Cardiac muscle cell (in vitro differentiated cells and primary cell): ENCODE data around the gene LELP1. TPM values are rescaled to one million over a fixed set of nuclear protein-coding genes. Genes with fewer than 3 reads are reported as not detected.

Experiments
- DNase-seq, 2 donors: peaks; one replicate each; pipeline versions ENCODE4 v3.0.0 to v3.0.0-alpha.2; 2010 to 2017; ENCODE audit warnings: low read depth in 1 of 2, low spot score in 1 of 2
- H3K27ac ChIP-seq: fragments of 200-600 bp; sonication (generic); 2 replicates; pipeline ENCODE4 v1.5.1; 2016
- H3K27me3 ChIP-seq: fragments of 200-600 bp; sonication (generic); 2 replicates; pipeline ENCODE4 v1.6.0; 2016; ENCODE audit warnings: control low read depth
- H3K36me3 ChIP-seq: fragments of 200-600 bp; sonication (generic); 2 replicates; pipeline ENCODE4 v1.5.1; 2016; ENCODE audit warnings: control low read depth
- H3K4me1 ChIP-seq: fragments of 200-600 bp; sonication (generic); 2 replicates; pipeline ENCODE4 v1.8.1; 2017; ENCODE audit warnings: low read depth, mild to moderate bottlenecking, mixed run types
- H3K4me3 ChIP-seq: fragments of 200-600 bp; sonication (generic); 2 replicates; pipeline ENCODE4 v1.5.1; 2016; ENCODE audit warnings: mild to moderate bottlenecking
- H3K9me3 ChIP-seq: fragments of 200-600 bp; sonication (generic); 2 replicates; pipeline ENCODE4 v1.5.1; 2017; ENCODE audit warnings: low read depth, mild to moderate bottlenecking, control low read depth
- CTCF ChIP-seq: IDR thresholded peaks from 2 replicates; pipeline ENCODE4 v1.5.1; 2012; ENCODE audit warnings: low read depth, mild to moderate bottlenecking, low read length
- polyA plus RNA-seq: library from polyadenylated mRNA; unstranded; fragments of >200 nt; fragmentation: Nextera tagmentation; extraction: Ambion mirVana; gene quantifications from 2 replicates; pipeline ENCODE4 v1.2.1, GENCODE V29; 2016
- total RNA-seq: library from RNA; depleted of rRNA; stranded (reverse); fragments of >200 nt; gene quantifications from 2 replicates; pipeline ENCODE4 v1.2.3, GENCODE V29; 2016

Gene LELP1
- total and polyA plus RNA-seq, 2 experiments from 2014 or later, result not detected

GRCh38 chr1:153190373-153190772 is 12.9 kb upstream of the LELP1 start:
- DNase-seq, result peak in 1 of 2 donors; percentile 1
- no peak overlapping the region for H3K27ac ChIP-seq
- TF ChIP-seq CTCF, result no peak
- H3K4me3 ChIP-seq, result no peak overlapping the region
- H3K4me1 ChIP-seq, result no peaks in the 10 kb centered on the region
- no peaks in the 10 kb centered on the region for H3K36me3 ChIP-seq
- no peaks in the 10 kb centered on the region for H3K27me3 ChIP-seq
- no peaks in the 10 kb centered on the region for H3K9me3 ChIP-seq

DNA sequence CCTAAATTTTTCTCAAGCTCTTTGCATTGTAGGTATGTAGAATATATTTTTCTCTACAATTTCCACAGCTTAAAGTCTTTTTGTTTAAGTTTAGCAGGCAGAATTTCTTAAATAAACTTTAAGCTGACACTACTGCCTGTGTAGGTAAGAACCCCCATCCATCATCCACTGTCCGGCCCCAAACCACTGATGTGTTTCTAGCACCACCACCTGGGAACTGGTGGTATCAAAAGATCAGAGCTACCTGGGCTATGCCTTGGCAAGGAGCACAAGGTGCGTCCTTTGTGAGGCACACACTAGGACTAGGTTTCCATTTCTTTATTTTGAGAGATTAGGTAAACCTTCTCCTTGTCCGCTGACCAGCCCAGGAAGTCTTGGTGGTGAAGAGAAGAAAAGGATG is 10.5 kb upstream of the LELP1 start:
- Histone ChIP-seq H3K27me3 (no peaks in the 10 kb centered on the region), H3K4me1 (no peaks in the 10 kb centered on the region), H3K9me3 (no peaks in the 10 kb centered on the region), H3K27ac (no peak overlapping the region), H3K36me3 (no peaks in the 10 kb centered on the region), H3K4me3 (no peak overlapping the region)
- DNase-seq, result peak in 1 of 2 donors; percentile 52
- TF ChIP-seq CTCF, result no peak

DNA sequence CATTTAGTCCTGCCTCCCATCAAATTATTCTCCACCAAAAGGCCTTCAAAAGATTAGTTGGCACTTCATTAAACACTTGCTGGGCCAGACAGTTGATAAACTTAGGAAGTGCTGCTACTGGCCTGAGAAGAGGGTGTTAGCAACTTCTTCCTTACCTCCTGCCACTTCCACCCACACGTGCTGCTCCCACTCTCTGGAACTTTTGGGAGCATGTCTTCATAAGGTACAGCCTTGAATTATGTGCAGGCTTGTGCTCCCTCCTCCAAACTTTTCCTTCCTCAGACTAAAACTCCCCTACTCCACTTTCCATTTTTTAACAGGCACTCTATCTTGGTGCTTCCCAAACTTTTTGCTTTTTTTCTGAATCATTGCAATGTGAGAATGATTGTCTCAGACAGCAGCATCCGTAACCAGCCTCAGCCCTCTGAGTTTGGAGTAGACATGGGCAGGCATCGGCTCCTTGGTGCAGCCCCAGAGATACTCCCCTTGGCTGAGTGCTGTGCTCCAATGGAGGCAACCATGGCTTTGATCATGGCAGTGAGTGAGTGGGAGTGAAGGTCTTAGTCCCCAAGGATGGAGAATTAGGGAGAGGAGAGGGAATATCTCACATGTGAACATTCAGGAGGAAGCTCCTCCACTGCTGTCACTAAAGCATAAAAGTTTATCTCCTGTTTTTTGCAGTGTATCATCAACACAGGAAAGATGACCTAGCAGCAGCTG is 8.7 kb upstream of the LELP1 start:
- Histone ChIP-seq H3K27me3 (no peaks in the 10 kb centered on the region), H3K9me3 (no peaks in the 10 kb centered on the region), H3K4me1 (no peaks in the 10 kb centered on the region), H3K36me3 (no peaks in the 10 kb centered on the region), H3K4me3 (no peak overlapping the region), H3K27ac (no peak overlapping the region)
- TF ChIP-seq CTCF, result no peak
- DNase-seq, result no peak

GRCh38 chr1:153195216-153195615 is 8.0 kb upstream of the LELP1 start:
- no peak overlapping the region for H3K4me3 ChIP-seq
- no peaks in the 10 kb centered on the region for H3K9me3 ChIP-seq
- no peaks in the 10 kb centered on the region for H3K4me1 ChIP-seq
- no peaks in the 10 kb centered on the region for H3K27me3 ChIP-seq
- DNase-seq, result no peak
- no peaks in the 10 kb centered on the region for H3K36me3 ChIP-seq
- no peak overlapping the region for H3K27ac ChIP-seq
- no peak for TF ChIP-seq CTCF

DNA sequence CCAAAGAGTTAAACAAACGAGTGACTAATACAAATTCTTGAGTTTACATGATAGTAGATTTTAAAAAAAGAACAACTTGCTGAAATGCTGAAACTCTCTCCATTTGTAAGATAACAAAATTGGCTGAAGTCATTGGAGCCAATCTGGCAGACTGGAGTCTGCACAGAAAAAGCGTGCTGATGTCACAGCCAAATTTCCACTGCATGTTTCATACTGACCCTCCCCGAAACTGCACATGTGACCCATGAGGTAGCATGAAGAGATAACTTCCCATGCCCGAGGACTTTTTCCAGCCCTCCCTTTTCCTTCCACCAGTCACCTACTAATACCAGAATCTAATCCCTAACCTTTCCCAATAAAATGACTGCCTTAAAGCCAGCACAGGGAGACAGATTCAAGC is 1.2 kb upstream of the LELP1 start:
- no peaks in the 10 kb centered on the region for H3K9me3 ChIP-seq

More for the DNA sequence above, 1.2 kb upstream of the LELP1 start:
- DNase-seq, result no peak
- Histone ChIP-seq H3K27me3 (no peaks in the 10 kb centered on the region), H3K36me3 (no peaks in the 10 kb centered on the region), H3K4me1 (no peaks in the 10 kb centered on the region), H3K27ac (no peak overlapping the region), H3K4me3 (no peak overlapping the region)
- no peak for TF ChIP-seq CTCF
